RWPE1 (cell line): ENCODE data around the gene LRRC26.
A peak's percentile ranks its signal among the peaks of the same experiment; 100 is the strongest.

Experiments used
- CTCF ChIA-PET: fragments of 350-600 bp; sonication (Branson Sonifier 250); formaldehyde crosslinking; extraction: SDS; loops from one replicate; lab custom pipeline; 2021; lab: Yijun Ruan, JAX
- POLR2A ChIA-PET: fragments of 400-600 bp; formaldehyde crosslinking; extraction: SDS; loops from one replicate; lab custom pipeline; 2020; ENCODE audit warnings: antibody characterized with exemption; ENCODE audit not compliant: low non-redundant PET; lab: Yijun Ruan, JAX
- DNase-seq: peaks from one replicate; pipeline ENCODE4 v3.0.0; 2012; ENCODE audit warnings: low spot score
- H3K27ac ChIP-seq: fragments of 450-650 bp; 2 replicates; pipeline ENCODE4 v1.5.1; 2017
- TF ChIP-seq, protein P1 (sequence below): fragments of 450-650 bp; conservative IDR thresholded peaks from 2 replicates; pipeline ENCODE4 v1.5.1; 2017; ENCODE audit warnings: low read depth, mild to moderate bottlenecking

Gene LRRC26

DNA sequence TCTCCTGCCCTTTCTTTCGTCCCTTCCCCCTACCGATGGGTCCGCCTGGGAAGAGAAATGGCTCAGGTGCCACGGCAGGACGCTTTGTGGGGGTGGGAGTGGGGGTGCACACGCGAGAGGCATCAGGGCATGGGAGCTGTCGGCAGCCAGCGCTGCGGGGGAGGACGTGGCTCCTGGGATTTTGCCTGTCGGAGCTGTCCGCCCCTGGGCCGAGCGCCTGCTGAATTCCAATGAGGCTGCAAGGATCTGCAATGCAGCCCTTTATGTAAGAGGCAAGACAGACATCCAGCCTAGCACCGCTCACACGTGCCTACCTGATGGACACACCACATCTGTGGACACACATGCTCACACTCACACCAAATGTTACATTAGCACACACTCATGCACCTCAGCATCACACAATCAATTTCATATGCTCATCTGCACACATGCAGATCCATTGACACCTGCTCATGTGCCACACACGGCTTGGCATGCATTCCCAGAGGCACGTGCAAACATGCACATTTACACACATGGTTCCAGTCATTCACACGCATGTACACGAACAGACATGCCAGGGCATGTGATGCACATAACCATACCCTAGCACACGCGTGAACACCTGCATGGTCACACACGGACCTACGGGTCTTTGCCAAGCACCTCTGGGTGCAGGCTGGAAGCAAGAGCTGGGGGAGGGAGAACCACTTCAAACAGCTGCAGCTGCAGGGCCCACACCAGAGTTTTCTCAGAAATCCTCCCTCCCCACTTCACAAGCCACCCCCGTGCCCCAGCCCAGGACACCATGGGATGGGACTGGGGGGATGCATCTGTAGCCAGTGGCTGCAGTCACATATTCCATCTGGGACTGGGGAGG lies 29.5 kb downstream of the LRRC26 start:
- no peak for DNase-seq
- ChIA-PET POLR2A (no interaction called here), CTCF (interaction anchor here (0.7 kb wide), 1 partner anchor 97 kb away, joined by 4 read pairs; no protein-coding TSS in a partner anchor)

DNA sequence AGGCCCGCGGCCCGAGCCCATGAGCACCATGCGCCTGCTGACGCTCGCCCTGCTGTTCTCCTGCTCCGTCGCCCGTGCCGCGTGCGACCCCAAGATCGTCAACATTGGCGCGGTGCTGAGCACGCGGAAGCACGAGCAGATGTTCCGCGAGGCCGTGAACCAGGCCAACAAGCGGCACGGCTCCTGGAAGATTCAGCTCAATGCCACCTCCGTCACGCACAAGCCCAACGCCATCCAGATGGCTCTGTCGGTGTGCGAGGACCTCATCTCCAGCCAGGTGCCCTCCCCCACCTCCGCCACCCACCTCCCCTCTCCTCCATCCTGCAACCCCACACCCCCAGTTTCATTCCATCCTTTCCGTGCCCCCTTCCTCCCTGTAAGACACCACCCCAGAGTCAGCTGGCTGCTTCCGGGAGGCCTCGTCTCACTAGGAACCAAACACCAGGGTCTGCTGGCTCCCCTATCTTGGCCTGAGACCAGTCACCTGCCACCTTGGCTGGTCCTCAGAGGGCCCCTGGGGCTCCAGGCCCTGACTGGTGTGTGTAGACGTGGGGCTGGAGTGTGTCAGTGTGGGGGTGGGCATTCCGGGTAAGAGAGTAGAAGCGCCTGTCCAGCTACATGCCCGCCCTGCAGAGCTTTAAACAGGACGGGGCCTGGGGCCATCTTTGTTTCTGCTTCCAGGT lies 30.2 kb downstream of the LRRC26 start:
- POLR2A ChIA-PET = no interaction called here
- TF ChIP-seq, protein P1, sequence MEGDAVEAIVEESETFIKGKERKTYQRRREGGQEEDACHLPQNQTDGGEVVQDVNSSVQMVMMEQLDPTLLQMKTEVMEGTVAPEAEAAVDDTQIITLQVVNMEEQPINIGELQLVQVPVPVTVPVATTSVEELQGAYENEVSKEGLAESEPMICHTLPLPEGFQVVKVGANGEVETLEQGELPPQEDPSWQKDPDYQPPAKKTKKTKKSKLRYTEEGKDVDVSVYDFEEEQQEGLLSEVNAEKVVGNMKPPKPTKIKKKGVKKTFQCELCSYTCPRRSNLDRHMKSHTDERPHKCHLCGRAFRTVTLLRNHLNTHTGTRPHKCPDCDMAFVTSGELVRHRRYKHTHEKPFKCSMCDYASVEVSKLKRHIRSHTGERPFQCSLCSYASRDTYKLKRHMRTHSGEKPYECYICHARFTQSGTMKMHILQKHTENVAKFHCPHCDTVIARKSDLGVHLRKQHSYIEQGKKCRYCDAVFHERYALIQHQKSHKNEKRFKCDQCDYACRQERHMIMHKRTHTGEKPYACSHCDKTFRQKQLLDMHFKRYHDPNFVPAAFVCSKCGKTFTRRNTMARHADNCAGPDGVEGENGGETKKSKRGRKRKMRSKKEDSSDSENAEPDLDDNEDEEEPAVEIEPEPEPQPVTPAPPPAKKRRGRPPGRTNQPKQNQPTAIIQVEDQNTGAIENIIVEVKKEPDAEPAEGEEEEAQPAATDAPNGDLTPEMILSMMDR = no peak
- DNase-seq = no peak
- CTCF ChIA-PET = interaction anchor here (0.6 to 2.0 kb wide), 3 partner anchors 37 to 98 kb away, joined by 3 to 11 read pairs (median 4); no protein-coding TSS in a partner anchor
- H3K27ac ChIP-seq = no peak overlapping the region

More for the DNA sequence above, 29.5 kb downstream of the LRRC26 start:
- TF ChIP-seq, protein P1 = no peak
- H3K27ac ChIP-seq = no peak overlapping the region

DNA sequence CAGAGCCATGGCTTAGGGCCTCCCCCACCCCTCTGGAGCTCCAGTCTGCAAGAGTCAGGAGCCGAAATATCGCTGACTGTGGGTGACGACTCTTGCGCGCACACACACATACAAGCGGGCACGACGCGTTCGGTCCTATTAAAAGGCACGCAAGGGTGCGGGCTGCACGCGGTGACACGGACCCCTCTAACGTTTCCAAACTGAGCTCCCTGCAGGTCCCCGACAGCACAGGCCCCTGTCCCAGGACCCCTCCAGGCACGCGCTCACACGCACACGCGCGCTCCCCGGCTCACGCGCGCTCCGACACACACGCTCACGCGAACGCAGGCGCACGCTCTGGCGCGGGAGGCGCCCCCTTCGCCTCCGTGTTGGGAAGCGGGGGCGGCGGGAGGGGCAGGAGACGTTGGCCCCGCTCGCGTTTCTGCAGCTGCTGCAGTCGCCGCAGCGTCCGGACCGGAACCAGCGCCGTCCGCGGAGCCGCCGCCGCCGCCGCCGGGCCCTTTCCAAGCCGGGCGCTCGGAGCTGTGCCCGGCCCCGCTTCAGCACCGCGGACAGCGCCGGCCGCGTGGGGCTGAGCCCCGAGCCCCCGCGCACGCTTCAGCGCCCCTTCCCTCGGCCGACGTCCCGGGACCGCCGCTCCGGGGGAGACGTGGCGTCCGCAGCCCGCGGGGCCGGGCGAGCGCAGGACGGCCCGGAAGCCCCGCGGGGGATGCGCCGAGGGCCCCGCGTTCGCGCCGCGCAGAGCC lies 31.0 kb downstream of the LRRC26 start, which contains the start of gene GRIN1:
GRIN1 (plus strand) TSS at position 433 of the 746 bp plus-strand sequence. CDS start 333 bp downstream, outside the sequence.
- TF ChIP-seq, protein P1 = no peak
- ChIA-PET CTCF (interaction anchor here (0.6 to 2.0 kb wide), 2 partner anchors 38 to 98 kb away, joined by 3 to 11 read pairs; no protein-coding TSS in a partner anchor), POLR2A (no interaction called here)
- peak; percentile 66 for DNase-seq
- H3K27ac ChIP-seq = no peak within 1 kb of the TSS

DNA sequence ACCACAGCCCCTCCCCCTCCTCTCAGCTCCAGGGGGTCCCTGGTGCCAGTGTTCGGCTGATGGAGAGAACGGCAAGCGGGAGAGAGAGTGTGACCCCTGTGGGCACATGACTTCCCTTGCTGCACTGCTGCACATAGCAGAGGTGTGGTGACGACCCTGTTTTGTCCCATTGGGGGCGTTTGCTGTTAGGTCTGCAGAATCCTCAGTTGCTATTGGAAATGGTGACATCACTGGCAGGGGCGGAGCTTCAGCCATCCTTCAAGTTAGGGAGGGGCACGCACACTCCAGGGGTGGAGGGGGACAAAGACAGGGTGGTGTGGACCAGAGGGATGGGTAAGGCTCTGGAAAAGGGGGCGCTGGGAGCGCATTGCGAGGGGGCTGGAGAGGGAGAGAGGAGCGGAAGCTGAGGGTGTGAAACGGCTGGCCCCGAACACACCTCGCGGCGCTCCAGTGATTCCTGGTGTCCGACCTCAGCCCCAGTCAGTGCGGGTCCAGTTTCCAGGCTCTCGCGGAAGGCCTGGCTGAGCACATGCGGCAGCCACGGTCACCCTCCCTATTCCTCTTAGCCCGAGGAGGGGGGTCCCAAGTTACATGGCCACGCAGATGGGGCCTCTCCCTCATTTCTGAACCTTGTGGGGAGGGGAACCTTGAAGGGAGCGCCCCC lies 31.7 kb downstream of the LRRC26 start:
- CTCF ChIA-PET = interaction anchor here (2.0 kb wide), 1 partner anchor 98 kb away, joined by 11 read pairs; no protein-coding TSS in a partner anchor
- no peak for DNase-seq
- POLR2A ChIA-PET = no interaction called here
- TF ChIP-seq, protein P1 = no peak
- no peak overlapping the region for H3K27ac ChIP-seq

DNA sequence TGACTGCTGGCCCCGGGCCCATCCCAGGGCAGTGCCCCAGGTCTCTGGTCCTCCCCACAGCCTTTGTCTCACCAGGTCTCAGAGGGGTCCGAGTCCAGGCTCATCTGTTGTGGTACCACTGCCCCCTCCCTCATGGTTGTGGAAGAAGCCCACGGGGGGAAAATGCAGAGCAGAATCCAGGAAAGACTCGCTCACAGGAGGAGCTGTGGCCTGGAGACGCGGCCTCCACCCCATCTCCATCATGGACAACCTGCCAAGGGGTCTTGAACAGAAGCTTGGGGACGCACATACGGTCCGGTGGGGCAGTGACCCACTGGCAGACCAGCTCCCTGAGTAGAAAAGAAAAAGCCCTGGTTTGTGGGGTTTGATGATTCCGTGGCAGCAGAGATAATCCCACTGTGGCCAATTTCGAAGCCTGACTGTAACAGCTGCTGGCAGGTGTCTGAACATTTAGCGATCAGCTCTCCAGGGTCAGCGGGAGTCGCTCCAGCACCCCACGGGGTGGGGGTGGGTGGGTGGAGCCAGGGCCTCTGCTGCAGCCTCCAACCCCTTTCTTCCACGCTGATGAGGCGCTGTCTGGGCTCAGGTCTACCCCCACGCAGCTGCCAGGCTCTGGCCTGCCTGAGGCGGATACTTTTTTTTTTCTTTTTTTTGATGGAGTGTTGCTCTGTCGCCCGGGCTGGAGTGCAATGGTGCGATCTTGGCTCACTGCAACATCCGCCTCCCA lies 32.8 kb downstream of the LRRC26 start:
- no peak for DNase-seq
- ChIA-PET CTCF (interaction anchor here (0.6 to 1.2 kb wide), 5 partner anchors 12 to 369 kb away, joined by 3 to 7 read pairs (median 3); partner anchors contain the start of gene RNF224), POLR2A (no interaction called here)
- no peak overlapping the region for H3K27ac ChIP-seq
- TF ChIP-seq, protein P1 = no peak
